NCI-H1694 treated with DMSO at 0.1 percent for 48 hours (cell line): ENCODE results near the gene GTF3C1.
"Not testable (repeated sequence)": the region's sequence is repeated elsewhere in the genome, so short reads cannot be mapped to it uniquely, and the experiment has no call there.

Experiments
- DNase-seq: peaks from one replicate; lab custom pipeline; 2025; lab: John Stamatoyannopoulos, UW

GTF3C1 gene

GRCh38 chr16:27444015-27444414 lies 105.7 kb downstream of the GTF3C1 start:
- no peak for DNase-seq

GRCh38 chr16:27441998-27442397 lies 107.7 kb downstream of the GTF3C1 start:
- DNase-seq, result no peak

- no peak for DNase-seq
Measured at GRCh38 chr16:27441276-27441675, 108.4 kb downstream of the GTF3C1 start.

GRCh38 chr16:27439271-27440018 lies 110.3 kb downstream of the GTF3C1 start:
- no peak for DNase-seq

DNA sequence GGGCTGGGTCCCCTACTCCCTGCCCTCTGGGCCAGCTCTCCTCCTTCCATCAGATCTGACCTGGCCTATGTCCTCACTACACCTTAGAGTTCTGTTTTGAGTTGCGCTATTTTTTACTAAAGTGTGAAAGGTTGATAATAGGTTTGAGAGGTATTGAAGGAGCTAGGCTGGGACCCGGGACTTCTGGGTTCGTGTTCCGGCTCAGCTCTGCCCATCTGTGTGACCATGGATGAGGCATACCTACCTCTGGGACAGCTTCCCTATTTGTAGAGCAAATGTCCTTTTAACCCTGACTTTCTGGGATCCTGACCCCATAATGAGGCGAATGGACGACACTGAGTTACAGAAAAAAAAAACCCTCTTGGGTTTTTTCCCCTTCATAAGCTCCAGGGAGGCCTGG lies 111.8 kb downstream of the GTF3C1 start:
- no peak for DNase-seq

DNA sequence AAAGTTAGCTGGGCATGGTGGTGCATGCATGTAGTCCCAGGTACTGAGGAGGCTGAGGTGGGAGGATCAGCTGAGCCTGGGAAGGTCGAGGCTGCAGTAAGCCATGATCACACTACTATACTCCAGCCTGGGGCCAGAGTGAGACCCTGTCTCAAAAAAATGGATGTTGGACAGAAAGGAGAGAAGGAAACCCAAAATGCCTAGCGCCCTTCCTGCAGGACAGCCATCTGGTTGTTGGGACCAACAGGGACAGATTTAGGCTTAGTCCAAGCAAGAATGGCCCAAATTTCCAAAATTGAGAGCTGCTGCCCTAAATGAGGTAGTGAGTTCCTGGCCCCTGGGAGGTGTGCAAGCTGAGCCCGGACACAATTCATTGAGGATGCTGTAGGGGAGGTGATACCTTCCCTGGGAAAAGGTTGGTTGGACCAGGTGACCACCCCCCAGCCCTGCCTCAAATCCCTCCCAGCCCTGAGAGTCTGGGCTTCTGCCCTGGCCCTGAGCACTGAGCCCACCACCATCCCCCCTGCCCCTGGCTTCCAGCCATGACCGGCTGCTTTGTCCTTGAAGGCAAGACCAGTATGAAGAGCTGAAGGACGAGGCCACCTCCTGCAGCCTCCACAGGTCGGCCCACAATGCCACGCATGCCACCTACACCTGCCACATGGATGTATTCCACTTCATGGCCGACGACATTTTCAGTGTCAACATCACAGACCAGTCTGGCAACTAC lies 112.6 kb downstream of the GTF3C1 start:
- DNase-seq, result no peak

- no peak for DNase-seq
Measured at GRCh38 chr16:27436065-27436464, 113.6 kb downstream of the GTF3C1 start.

GRCh38 chr16:27435146-27435545 lies 114.6 kb downstream of the GTF3C1 start:
- DNase-seq, result not testable (repeated sequence)

DNA sequence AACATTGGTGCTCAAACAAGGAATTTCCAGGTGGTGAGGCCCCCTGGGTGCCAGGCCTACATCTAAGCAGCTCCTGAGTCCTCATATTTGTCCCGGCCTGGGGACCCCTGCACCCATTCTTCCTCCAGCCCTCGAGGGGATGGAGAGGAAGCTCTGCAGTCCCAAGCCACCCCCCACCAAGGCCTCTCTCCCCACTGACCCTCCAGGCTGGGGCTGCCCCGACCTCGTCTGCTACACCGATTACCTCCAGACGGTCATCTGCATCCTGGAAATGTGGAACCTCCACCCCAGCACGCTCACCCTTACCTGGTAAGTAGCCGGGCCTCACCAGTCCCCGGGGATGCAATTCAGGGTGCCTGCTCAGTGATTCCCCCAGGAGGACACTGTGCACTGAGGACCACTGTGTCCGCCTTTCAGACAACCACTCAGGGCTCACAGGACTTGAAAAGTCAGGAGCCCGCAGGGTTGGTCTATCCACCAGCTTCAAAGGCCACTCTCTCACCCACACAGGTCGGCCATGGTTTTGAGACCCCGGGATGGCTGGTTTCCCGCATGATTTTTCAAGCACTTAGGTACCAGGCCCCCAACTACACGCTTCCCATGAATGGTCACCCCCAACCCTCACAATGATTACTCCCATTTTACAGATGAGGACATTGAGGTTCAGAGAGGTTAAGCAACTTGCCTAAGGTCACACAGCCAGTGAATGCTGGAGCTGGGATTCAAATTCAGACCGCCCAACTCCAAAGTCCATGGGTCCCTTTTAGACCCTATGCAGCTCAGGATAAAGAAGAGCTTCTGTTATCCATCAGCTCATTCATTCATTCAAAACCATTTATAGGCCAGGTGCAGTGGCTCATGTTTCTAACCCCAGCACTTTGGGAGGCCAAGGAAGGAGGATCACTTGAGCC lies 115.3 kb downstream of the GTF3C1 start:
- DNase-seq, result no peak

DNA sequence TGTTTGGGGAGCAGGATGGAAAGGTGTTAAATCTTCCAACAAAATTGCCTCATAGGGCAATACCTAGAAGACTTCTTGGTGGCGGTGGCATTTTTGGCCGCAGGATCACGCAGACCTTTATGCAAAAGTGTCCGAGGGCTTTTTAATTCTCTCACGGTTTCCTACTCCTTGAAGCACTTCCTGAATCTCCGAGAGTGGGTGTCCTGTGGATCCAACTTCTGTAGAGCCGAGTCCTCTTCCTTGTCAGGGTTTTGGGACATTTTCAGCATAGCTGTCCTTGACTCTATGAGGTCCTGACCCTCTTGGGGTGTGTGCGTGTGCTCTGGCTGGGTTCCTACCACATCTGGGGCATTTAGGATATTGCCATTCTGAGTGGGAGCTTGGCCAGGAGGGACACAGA lies 116.1 kb downstream of the GTF3C1 start:
- DNase-seq, result no peak

GRCh38 chr16:27433191-27433590 lies 116.5 kb downstream of the GTF3C1 start:
- DNase-seq, result not testable (repeated sequence)

DNA sequence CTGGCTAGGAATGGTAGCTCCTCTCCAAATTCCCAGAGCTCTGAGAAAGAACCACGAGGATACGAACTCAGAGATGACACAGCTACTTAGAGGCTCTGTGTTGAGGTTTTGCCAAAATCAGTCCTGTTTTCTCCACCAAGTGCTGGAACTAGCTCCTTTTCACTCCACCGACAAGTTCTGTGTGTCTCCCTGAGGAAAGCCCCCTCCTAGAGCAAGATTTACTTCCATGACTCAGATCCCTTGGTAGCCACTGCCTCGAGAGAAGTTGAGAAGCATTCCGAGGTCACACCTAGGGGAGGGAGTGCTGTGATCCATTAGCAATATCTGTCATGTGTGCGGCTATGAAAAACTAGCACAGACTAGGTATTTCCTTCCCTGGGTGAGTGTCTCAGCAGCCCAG lies 117.2 kb downstream of the GTF3C1 start:
- DNase-seq, result no peak

GRCh38 chr16:27431773-27432532 lies 117.8 kb downstream of the GTF3C1 start:
- DNase-seq, result no peak

DNA sequence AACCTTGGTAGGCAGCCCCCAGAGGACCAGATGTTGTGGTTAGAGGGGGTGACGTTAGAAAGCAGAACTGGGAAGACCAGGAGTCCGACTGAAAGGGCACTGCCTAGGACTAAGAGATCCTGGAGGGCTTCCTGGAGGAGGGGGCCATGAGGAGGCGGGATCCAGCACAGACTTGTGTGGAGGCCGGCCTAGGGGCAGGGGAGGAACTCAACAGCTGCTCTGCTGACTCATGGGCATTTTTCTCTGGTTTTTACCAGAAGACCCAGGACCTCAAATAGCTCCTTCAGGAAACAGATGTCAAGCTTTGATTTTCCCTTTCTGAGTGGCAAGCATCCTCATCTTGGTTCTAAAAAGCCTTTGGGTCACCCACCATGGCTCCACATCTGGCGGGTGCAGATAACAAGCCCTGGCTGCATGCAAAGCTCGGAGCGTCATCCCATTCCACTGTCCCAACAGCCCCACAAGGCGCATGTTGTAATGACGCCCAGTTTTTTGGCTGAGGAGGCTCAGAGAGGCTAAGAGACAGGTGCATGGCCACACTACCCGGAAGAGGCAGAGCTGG lies 118.7 kb downstream of the GTF3C1 start:
- DNase-seq, result no peak

GRCh38 chr16:27430512-27430911 lies 119.2 kb downstream of the GTF3C1 start:
- DNase-seq, result no peak

DNA sequence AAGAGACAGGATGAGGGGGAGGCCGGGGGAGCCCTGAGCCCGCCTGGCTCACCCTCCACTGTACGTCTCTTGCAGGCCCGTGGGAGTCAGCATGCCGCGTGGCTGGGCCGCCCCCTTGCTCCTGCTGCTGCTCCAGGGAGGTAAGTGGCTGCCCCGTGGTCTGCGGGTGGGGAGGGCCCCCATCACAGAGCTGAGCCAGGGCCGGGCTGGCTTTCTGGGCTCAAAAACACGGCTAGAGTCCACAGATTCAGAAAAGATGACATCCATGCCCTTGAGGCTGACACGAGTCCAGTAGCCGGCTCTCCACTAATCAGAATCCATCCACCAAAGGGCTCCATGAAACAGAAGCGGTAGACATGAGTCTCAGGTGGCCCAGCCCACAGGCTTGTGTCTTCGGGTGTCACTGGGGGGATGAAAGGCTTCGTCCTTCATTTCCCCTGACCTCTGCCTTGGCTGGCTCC lies 119.7 kb downstream of the GTF3C1 start:
- DNase-seq, result no peak

- DNase-seq, result no peak
Measured at GRCh38 chr16:27429330-27429871, 120.3 kb downstream of the GTF3C1 start.

DNA sequence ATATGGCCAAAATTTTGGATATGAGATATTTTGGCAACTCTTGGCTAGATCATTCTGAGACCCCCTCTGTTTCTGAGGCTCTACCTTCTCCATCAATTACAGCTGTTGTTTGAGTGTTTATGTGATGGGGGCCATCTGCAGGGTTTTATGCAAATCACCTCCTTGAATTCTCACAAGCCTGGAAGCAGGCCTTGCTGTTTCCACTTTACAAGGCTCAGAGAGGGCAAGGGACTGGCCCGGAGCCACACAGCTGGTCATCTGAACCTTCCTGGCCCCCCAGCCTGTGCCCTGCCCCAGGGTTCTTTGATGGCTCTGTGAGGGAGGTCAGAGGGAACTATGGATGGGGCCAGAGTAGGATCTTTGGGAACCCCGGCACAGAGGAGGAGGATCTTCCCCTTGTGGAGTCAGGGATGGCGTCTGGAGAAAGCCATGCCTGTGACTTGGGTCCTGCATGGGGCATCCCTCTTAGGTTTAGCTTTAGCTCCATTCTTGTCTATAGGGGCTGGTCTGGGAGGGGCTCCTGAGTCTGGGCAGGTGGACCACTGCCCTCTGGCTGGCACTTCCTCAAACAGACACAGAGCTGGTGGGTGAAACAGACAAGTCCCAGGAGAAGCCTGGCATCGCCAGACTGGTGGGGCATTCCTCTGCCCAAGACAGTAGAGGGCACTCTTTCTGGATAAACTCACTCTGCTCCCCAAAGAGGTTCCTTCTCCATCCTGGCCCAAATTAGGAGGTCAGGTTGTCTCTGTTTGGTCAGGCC lies 121.5 kb downstream of the GTF3C1 start:
- DNase-seq, result no peak

- no peak for DNase-seq
Measured at GRCh38 chr16:27427538-27427937, 122.2 kb downstream of the GTF3C1 start.
